Measurements from ENCODE around the gene GPR3.
"Not testable (repeated sequence)": the region's sequence is repeated elsewhere in the genome, so short reads cannot be mapped to it uniquely, and the experiment has no call there.

The GPR3 gene

GRCh38 chr1:27430903-27431600, 38.6 kb downstream of the GPR3 start:
- DNase-seq, result no peak

DNA sequence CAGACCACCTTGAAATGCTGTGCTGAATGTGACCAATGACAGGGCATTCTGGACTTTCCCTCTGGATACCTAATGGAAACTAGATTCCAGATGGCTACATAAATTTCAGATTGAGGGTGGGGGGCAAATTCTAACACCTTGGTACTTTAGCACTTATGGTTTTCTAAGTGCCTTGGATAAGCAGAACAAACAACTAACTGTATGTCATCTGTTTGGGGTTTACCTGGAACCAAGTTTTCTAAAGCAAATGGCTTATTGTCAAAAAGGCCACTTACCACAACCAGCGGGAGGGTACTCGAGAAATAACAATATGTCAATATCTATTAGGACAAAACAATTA, 39.1 kb downstream of the GPR3 start:
- DNase-seq, result no peak

GRCh38 chr1:27432725-27433124, 40.3 kb downstream of the GPR3 start:
- not testable (repeated sequence) for DNase-seq

GRCh38 chr1:27433706-27434105, 41.3 kb downstream of the GPR3 start:
- DNase-seq, result no peak

GRCh38 chr1:27435566-27436203, 43.3 kb downstream of the GPR3 start:
- no peak for DNase-seq

GRCh38 chr1:27436204-27437159, 44.1 kb downstream of the GPR3 start:
- DNase-seq, result no peak

DNA sequence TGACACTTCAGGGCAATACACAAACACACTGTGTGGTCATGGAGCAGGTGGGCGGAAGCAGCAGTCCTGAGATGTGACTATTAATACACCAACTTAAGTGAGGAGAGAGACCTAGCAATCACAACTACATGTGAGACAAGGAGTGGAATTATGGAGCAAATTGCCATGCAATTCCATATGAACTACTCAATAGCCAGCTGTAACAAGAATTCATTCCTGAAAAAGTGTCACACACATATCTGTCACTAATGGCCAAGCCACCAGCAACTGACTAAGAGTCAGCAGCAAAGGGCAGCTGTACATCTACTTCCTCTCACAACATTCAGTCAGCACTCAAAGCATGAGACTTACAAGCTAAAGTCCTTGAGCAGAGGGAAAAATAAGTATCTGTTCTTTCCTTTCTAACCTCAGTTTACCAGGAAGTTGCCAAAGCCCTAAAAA, 46.2 kb downstream of the GPR3 start:
- no peak for DNase-seq

DNA sequence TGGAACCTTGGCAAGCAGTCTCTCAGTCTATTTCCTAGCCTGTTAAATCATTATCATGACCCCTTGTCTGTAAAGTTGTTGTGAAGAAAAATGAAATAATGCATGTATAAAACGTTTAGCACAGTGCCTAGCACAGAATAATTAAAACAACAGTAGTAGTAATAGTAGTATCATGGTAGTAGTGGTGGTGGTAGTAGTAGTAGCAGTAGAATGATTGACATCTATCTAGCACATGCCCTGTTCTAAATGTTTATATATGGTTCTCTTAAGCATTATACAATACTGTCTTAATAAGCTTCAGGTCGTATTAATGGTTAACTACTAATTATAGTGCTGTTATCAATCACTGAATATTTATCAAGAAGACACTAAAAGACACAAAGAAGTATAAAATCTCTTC, 46.7 kb downstream of the GPR3 start:
- no peak for DNase-seq

GRCh38 chr1:27444632-27445031, 52.2 kb downstream of the GPR3 start:
- DNase-seq, result no peak
